Mucosa of descending colon (tissue), 3 donors: ENCODE measurements around the gene ARHGEF28. TPM values are rescaled to one million over a fixed set of nuclear protein-coding genes. Genes with fewer than 3 reads are reported as not detected.

ENCODE experiments used
- ATAC-seq: fragments of 200-7000 bp; cut with Tn5 transposase; one replicate; pipeline ENCODE4 v1.9.1; 2020; ENCODE audit warnings: mild to moderate bottlenecking, moderate library complexity
- DNase-seq, 3 donors: peaks; one replicate each; pipeline ENCODE4 v3.0.0-alpha.2; 2020
- H3K36me3 ChIP-seq: fragments of 200-600 bp; one replicate; pipeline ENCODE4 v1.8.0; 2021; ENCODE audit warnings: low read depth, mild to moderate bottlenecking
- H3K4me1 ChIP-seq: fragments of 200-600 bp; one replicate; pipeline ENCODE4 v1.8.0; 2021; ENCODE audit warnings: low read depth, mild to moderate bottlenecking
- H3K4me3 ChIP-seq: fragments of 200-600 bp; one replicate; pipeline ENCODE4 v1.8.0; 2021; ENCODE audit warnings: mild to moderate bottlenecking
- H3K9me3 ChIP-seq: fragments of 200-600 bp; one replicate; pipeline ENCODE4 v1.8.0; 2021; ENCODE audit warnings: mild to moderate bottlenecking
- CTCF ChIP-seq: fragments of 200-600 bp; IDR thresholded peaks from one replicate; pipeline ENCODE4 v1.8.0; 2022; ENCODE audit warnings: antibody characterized with exemption, mild to moderate bottlenecking
- intact Hi-C, 2 donors: fragments of 100-400 bp; cut with DNase I in 1 of 2; cut with micrococcal nuclease in 1 of 2; formaldehyde crosslinking; loops; one replicate each; pipeline versions ENCODE4 v1.11.0 to v1.11.1; 2022; cut with DNase I, micrococcal nuclease
- total RNA-seq, 3 donors: library from RNA; stranded (reverse); fragmentation: NEBNext Ultra II Directional in 2 of 3; extraction: Animal tissue kit (Norgen Biotek cat#: 25700) in 2 of 3; gene quantifications; one replicate each; pipeline versions ENCODE4 v1.2.1 to v1.2.4, GENCODE V29; 2021 to 2023
- donor health status: DM: no; HTN: no; CAD: no; lungs with moderate emphysema.
- donor health status: DM: no; HTN: no; CAD: no.
- donor health status: DM: no; HTN: yes; CAD: no.

ARHGEF28 gene
- total RNA-seq, 3 donors from 2014 or later, result 5.4 to 21.7 (median 11.6) TPM

GRCh38 chr5:73896097-73896496 lies 270.1 kb downstream of the ARHGEF28 start:
- H3K4me3 ChIP-seq, result no peak overlapping the region
- intact Hi-C loops, result no loop called here
- ATAC-seq (no peak), DNase-seq (no peak)
- H3K4me1 ChIP-seq, result no peaks in the 10 kb centered on the region
- H3K36me3 ChIP-seq, result no peaks in the 10 kb centered on the region
- no peaks in the 10 kb centered on the region for H3K9me3 ChIP-seq
- TF ChIP-seq CTCF, result no peak

- no peak overlapping the region for H3K4me3 ChIP-seq
- intact Hi-C loops, result no loop called here
- DNase-seq (no peak), ATAC-seq (no peak)
- no peaks in the 10 kb centered on the region for H3K36me3 ChIP-seq
- no peak for TF ChIP-seq CTCF
- H3K9me3 ChIP-seq, result no peaks in the 10 kb centered on the region
- no peaks in the 10 kb centered on the region for H3K4me1 ChIP-seq
Measured at GRCh38 chr5:73896668-73897067, 270.7 kb downstream of the ARHGEF28 start.

- Histone ChIP-seq H3K4me3 (no peak overlapping the region), H3K36me3 (no peaks in the 10 kb centered on the region), H3K4me1 (no peaks in the 10 kb centered on the region), H3K9me3 (no peaks in the 10 kb centered on the region)
- no peak for TF ChIP-seq CTCF
- no peak for DNase-seq
- intact Hi-C loops, result no loop called here
- ATAC-seq, result no peak
Measured at GRCh38 chr5:73897893-73898292, 271.9 kb downstream of the ARHGEF28 start.

- DNase-seq (no peak), ATAC-seq (no peak)
- Histone ChIP-seq H3K4me1 (no peaks in the 10 kb centered on the region), H3K36me3 (no peaks in the 10 kb centered on the region), H3K4me3 (no peak overlapping the region), H3K9me3 (no peaks in the 10 kb centered on the region)
- intact Hi-C loops, result no loop called here
- no peak for TF ChIP-seq CTCF
Measured at GRCh38 chr5:73899055-73899454, 273.1 kb downstream of the ARHGEF28 start.

GRCh38 chr5:73899916-73900315 lies 273.9 kb downstream of the ARHGEF28 start:
- Histone ChIP-seq H3K36me3 (no peaks in the 10 kb centered on the region), H3K9me3 (no peaks in the 10 kb centered on the region), H3K4me3 (no peak overlapping the region), H3K4me1 (no peaks in the 10 kb centered on the region)
- TF ChIP-seq CTCF, result no peak
- DNase-seq (no peak), ATAC-seq (no peak)
- intact Hi-C loops, result loop anchor here in 1 of 2 donors (5.0 kb wide), 1 partner anchor 747 kb away; no protein-coding TSS in a partner anchor

- TF ChIP-seq CTCF, result no peak
- DNase-seq (no peak), ATAC-seq (no peak)
- H3K4me1 ChIP-seq, result no peaks in the 10 kb centered on the region
- no peak overlapping the region for H3K4me3 ChIP-seq
- no peaks in the 10 kb centered on the region for H3K36me3 ChIP-seq
- intact Hi-C loops, result loop anchor here in 1 of 2 donors (5.0 kb wide), 1 partner anchor 747 kb away; no protein-coding TSS in a partner anchor
- no peaks in the 10 kb centered on the region for H3K9me3 ChIP-seq
Measured at GRCh38 chr5:73900566-73900965, 274.6 kb downstream of the ARHGEF28 start.
